PC-9 (cell line): ENCODE measurements around the gene PTGER3. TPM values are rescaled to one million over a fixed set of nuclear protein-coding genes. Genes with fewer than 3 reads are reported as not detected.

Experiments used
- BruUV-seq: library from RNA; stranded (reverse); fragments of 400-500 nt; replicated peaks from 2 replicates; lab custom pipeline; 2021; lab: Mats Ljungman, UMichigan
- CTCF ChIA-PET: fragments of 300-600 bp; sonication (Branson Sonifier 250); formaldehyde crosslinking; loops from one replicate; lab custom pipeline; 2022; ENCODE audit warnings: antibody characterized with exemption; lab: Charles Lee
- POLR2A ChIA-PET: fragments of 300-600 bp; sonication (Branson Sonifier 250); formaldehyde crosslinking; loops from one replicate; lab custom pipeline; 2022; ENCODE audit warnings: antibody characterized with exemption; ENCODE audit not compliant: unreplicated experiment; lab: Charles Lee
- DNase-seq, 2 experiments: peaks; one replicate each; pipeline versions ENCODE4 v3.0.0 to v3.0.0-alpha.2; 2015 to 2022; ENCODE audit warnings: mixed read lengths in 1 of 2
- H2AFZ ChIP-seq: fragments of 200-600 bp; sonication (generic); 2 replicates; pipeline ENCODE4 v1.8.1; 2017; ENCODE audit warnings: antibody characterized with exemption
- H3F3A ChIP-seq: fragments of 200-600 bp; sonication (generic); 2 replicates; pipeline ENCODE4 v1.8.1; 2017; ENCODE audit warnings: antibody characterized with exemption, mild to moderate bottlenecking, low read depth; ENCODE audit not compliant: insufficient read depth
- H3K27ac ChIP-seq: fragments of 200-600 bp; sonication (generic); 2 replicates; pipeline ENCODE4 v1.6.1; 2016; ENCODE audit warnings: mixed run types
- H3K27me3 ChIP-seq: fragments of 200-600 bp; sonication (generic); 2 replicates; pipeline ENCODE4 v1.6.1; 2016; ENCODE audit warnings: low read depth, mixed run types; ENCODE audit not compliant: insufficient read depth
- H3K36me3 ChIP-seq: fragments of 200-600 bp; sonication (generic); 2 replicates; pipeline ENCODE4 v1.6.1; 2016; ENCODE audit warnings: low read depth, mixed run types
- H3K4me1 ChIP-seq: fragments of 200-600 bp; sonication (generic); replicated peaks from 2 replicates; pipeline ENCODE4 v1.6.1; 2016; ENCODE audit warnings: mixed run types; ENCODE audit not compliant: insufficient read depth
- H3K4me2 ChIP-seq: fragments of 200-600 bp; sonication (generic); 2 replicates; pipeline ENCODE4 v1.6.1; 2017; ENCODE audit warnings: mixed run types
- H3K4me3 ChIP-seq: fragments of 200-600 bp; sonication (generic); 2 replicates; pipeline ENCODE4 v1.6.1; 2016; ENCODE audit warnings: mixed run types
- H3K79me2 ChIP-seq: fragments of 200-600 bp; sonication (generic); 2 replicates; pipeline ENCODE4 v1.6.1; 2017; ENCODE audit warnings: low read depth, mixed run types
- H3K9me2 ChIP-seq: fragments of 200-600 bp; sonication (generic); 2 replicates; pipeline ENCODE4 v1.8.1; 2017; ENCODE audit warnings: mild to moderate bottlenecking; ENCODE audit not compliant: insufficient read depth
- H3K9me3 ChIP-seq: fragments of 200-600 bp; sonication (generic); 2 replicates; pipeline ENCODE4 v1.8.1; 2016; ENCODE audit warnings: low read depth; ENCODE audit not compliant: insufficient read depth
- H4K20me1 ChIP-seq: fragments of 200-600 bp; sonication (generic); 2 replicates; pipeline ENCODE4 v1.8.1; 2017; ENCODE audit not compliant: insufficient read depth
- EZH2 ChIP-seq: fragments of 200-600 bp; sonication (generic); IDR thresholded peaks from 2 replicates; pipeline ENCODE4 v1.8.0; 2017; ENCODE audit warnings: antibody characterized with exemption, low read depth
- intact Hi-C: fragments of 100-400 bp; cut with micrococcal nuclease; formaldehyde crosslinking; loops from one replicate; pipeline ENCODE4 v1.10.0; 2022; ENCODE audit not compliant: unreplicated experiment
- total RNA-seq: library from RNA; stranded (reverse); gene quantifications from 2 replicates; pipeline ENCODE4 v1.2.3, GENCODE V29; 2021
- TF ChIP-seq, protein P1 (sequence below): fragments of 200-600 bp; sonication (generic); conservative IDR thresholded peaks from 2 replicates; pipeline ENCODE4 v1.6.1; 2017; ENCODE audit warnings: mixed run types, antibody characterized with exemption, mild to moderate bottlenecking, moderate library complexity

The PTGER3 gene
- total RNA-seq, 1 experiment from 2014 or later = 0.13 TPM

DNA sequence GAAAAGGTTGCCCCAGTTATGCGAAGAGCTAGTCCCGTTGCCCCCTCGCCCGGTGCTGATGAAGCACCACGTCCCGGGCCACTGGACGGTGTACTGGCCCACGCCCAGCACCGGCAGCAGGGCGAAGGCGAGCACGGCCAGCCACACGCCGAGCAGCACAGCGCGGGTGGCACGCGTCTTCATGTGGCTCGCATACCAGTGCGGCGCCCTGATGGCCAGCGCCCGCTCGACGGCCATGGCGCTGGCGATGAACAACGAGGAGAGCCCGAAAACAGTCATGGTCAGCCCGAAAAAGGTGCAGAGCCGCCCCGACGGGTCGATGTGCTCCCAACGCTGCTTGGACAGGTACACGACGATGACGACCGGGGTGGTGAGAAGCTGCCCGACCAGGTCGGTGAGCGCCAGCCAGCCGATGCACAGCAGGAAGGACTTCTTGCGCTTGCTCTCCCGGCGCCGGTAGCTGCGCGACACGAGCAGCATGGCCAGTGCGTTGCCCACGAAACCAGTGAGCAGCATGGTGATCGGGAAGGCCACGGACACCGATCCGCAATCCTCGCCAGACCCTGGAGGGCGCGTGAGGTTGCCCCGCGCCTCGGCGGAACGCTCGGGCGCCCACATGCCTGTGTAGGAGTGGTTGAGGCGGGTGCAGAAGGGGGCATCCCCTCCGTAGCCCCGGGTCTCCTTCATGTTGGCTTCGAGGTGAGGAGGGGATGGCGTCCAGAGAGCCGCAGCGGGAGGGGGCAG is 553 bp downstream of the PTGER3 start:
- H3K4me2 ChIP-seq = no peak overlapping the region
- H2AFZ ChIP-seq = no peak overlapping the region
- no TSS peak for BruUV-seq

DNA sequence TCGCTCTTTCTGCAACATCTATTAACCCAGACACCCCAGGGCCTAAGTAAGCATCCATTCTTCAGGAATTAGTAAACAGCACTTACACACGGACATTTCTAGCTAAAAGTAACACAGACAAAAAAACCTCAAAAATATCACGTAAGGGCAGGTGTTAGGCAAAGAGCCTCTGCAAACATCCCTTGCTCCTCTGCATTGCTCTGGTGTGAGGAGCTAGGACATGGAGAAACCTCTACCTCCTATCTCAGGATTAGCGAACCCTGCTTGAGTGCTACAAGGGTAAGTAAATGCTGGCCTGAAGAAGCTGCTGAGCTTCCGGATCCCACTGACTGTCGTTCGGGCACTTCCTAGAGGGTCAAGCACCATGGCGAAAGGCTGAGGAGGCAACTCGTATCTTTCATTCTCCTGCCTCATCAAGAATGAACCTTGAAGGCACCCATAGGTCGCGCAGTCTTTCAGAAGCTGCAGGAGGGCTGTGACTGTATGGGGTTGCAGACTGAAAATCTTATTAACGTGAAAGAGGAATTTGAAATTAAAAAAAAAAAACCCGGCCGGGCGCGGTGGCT is 2.1 kb downstream of the PTGER3 start:
- no peak overlapping the region for H3K27ac ChIP-seq
- no peaks in the 10 kb centered on the region; the same call in 1 of the 2 replicates for H3K9me3 ChIP-seq
- H3K36me3 ChIP-seq = no peaks in the 10 kb centered on the region
- no peak overlapping the region for H2AFZ ChIP-seq
- no peaks in the 10 kb centered on the region for H4K20me1 ChIP-seq
- H3K4me3 ChIP-seq = no peak overlapping the region
- TF ChIP-seq, protein P1, sequence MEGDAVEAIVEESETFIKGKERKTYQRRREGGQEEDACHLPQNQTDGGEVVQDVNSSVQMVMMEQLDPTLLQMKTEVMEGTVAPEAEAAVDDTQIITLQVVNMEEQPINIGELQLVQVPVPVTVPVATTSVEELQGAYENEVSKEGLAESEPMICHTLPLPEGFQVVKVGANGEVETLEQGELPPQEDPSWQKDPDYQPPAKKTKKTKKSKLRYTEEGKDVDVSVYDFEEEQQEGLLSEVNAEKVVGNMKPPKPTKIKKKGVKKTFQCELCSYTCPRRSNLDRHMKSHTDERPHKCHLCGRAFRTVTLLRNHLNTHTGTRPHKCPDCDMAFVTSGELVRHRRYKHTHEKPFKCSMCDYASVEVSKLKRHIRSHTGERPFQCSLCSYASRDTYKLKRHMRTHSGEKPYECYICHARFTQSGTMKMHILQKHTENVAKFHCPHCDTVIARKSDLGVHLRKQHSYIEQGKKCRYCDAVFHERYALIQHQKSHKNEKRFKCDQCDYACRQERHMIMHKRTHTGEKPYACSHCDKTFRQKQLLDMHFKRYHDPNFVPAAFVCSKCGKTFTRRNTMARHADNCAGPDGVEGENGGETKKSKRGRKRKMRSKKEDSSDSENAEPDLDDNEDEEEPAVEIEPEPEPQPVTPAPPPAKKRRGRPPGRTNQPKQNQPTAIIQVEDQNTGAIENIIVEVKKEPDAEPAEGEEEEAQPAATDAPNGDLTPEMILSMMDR = no peak
- TF ChIP-seq EZH2 = no peak
- POLR2A ChIA-PET = no interaction called here
- H3K79me2 ChIP-seq = no peaks in the 10 kb centered on the region
- CTCF ChIA-PET = no interaction called here
- DNase-seq = no peak
- intact Hi-C loops = no loop called here
- H3K27me3 ChIP-seq = no peaks in the 10 kb centered on the region
- no peaks in the 10 kb centered on the region for H3K9me2 ChIP-seq
- H3K4me2 ChIP-seq = no peak overlapping the region
- H3F3A ChIP-seq = no peaks in the 10 kb centered on the region
- no TSS peak for BruUV-seq
- no peaks in the 10 kb centered on the region for H3K4me1 ChIP-seq

More for the DNA sequence above, 553 bp downstream of the PTGER3 start:
- Histone ChIP-seq H3K9me2 (no peaks in the 10 kb centered on the region), H3K4me1 (no peaks in the 10 kb centered on the region), H3K36me3 (no peaks in the 10 kb centered on the region), H3K9me3 (no peaks in the 10 kb centered on the region), H3K4me3 (no peak overlapping the region), H4K20me1 (no peaks in the 10 kb centered on the region), H3K27ac (no peak overlapping the region), H3F3A (no peaks in the 10 kb centered on the region), H3K27me3 (no peaks in the 10 kb centered on the region), H3K79me2 (no peaks in the 10 kb centered on the region)
- intact Hi-C loops = no loop called here
- ChIA-PET CTCF (no interaction called here), POLR2A (no interaction called here)
- no peak for DNase-seq
- TF ChIP-seq EZH2 = no peak
- TF ChIP-seq, protein P1 = no peak

DNA sequence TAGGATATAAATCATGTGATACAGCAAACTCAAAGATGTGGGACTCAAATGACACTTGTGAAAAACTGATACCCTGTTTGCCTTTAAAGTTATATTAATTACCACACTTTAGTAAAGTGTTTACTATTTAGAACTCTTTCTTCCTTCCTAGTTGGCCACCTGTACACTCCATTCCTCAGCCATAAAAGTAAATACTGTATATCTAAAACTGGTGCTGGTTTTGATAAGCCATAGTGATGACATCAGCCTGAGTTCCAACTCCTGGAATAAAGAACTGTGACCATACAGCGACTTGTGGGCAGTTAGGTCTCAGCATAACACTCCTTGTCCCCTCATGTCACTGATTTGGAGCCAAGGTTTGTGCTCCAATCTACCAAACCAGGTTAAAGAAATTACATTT is 2.8 kb downstream of the PTGER3 start:
- TF ChIP-seq, protein P1 = no peak
- TF ChIP-seq EZH2 = no peak
- Histone ChIP-seq H3K79me2 (no peaks in the 10 kb centered on the region), H3K4me2 (no peak overlapping the region), H3K27me3 (no peaks in the 10 kb centered on the region), H3K9me2 (no peaks in the 10 kb centered on the region), H4K20me1 (no peaks in the 10 kb centered on the region), H2AFZ (no peak overlapping the region; the same call in 1 of the 2 replicates), H3K4me3 (no peak overlapping the region), H3K27ac (no peak overlapping the region), H3K36me3 (no peaks in the 10 kb centered on the region), H3F3A (no peaks in the 10 kb centered on the region), H3K9me3 (no peaks in the 10 kb centered on the region; the same call in 1 of the 2 replicates), H3K4me1 (no peaks in the 10 kb centered on the region)
- DNase-seq = no peak
- POLR2A ChIA-PET = no interaction called here
- intact Hi-C loops = no loop called here
- no TSS peak for BruUV-seq
- CTCF ChIA-PET = no interaction called here
